DOHH2 (cell line): Measurements from ENCODE around the gene MAP3K5.

ENCODE experiments used
- H3F3A ChIP-seq: fragments of 200-600 bp; sonication (generic), shearing (Covaris generic); 2 replicates; pipeline ENCODE4 v1.6.0; 2016; ENCODE audit warnings: antibody characterized with exemption, mild to moderate bottlenecking; ENCODE audit not compliant: control insufficient read depth, insufficient read depth
- H3K27ac ChIP-seq: fragments of 200-600 bp; sonication (generic); 2 replicates; pipeline ENCODE4 v1.5.1; 2014; ENCODE audit warnings: low read depth, mild to moderate bottlenecking, low read length, moderate library complexity
- H3K27me3 ChIP-seq: fragments of 200-600 bp; sonication (generic); 2 replicates; pipeline ENCODE4 v1.6.1; 2014; ENCODE audit warnings: mild to moderate bottlenecking, low read length, mixed read lengths; ENCODE audit not compliant: control insufficient read depth
- H3K36me3 ChIP-seq: fragments of 200-600 bp; sonication (generic); 2 replicates; pipeline ENCODE4 v1.6.1; 2014; ENCODE audit warnings: mild to moderate bottlenecking, low read length, moderate library complexity, mixed read lengths; ENCODE audit not compliant: control insufficient read depth
- H3K4me1 ChIP-seq: fragments of 200-600 bp; sonication (generic); 2 replicates; pipeline ENCODE4 v1.6.1; 2014; ENCODE audit warnings: mild to moderate bottlenecking, low read length, mixed read lengths; ENCODE audit not compliant: control insufficient read depth
- H3K4me2 ChIP-seq: fragments of 200-600 bp; sonication (generic); 2 replicates; pipeline ENCODE4 v1.6.0; 2014; ENCODE audit warnings: mild to moderate bottlenecking, low read length, moderate library complexity
- H3K4me3 ChIP-seq: fragments of 200-600 bp; sonication (generic); 2 replicates; pipeline ENCODE4 v1.5.1; 2014; ENCODE audit warnings: mild to moderate bottlenecking, low read length, mixed read lengths
- H3K79me2 ChIP-seq: fragments of 200-600 bp; sonication (generic); 2 replicates; pipeline ENCODE4 v1.6.1; 2014; ENCODE audit warnings: mild to moderate bottlenecking, low read length, mixed read lengths; ENCODE audit not compliant: control insufficient read depth
- H3K9me2 ChIP-seq: fragments of 200-600 bp; sonication (generic); replicated peaks from 2 replicates; pipeline ENCODE4 v1.6.1; 2014; ENCODE audit warnings: mild to moderate bottlenecking, low read length, mixed read lengths; ENCODE audit not compliant: control insufficient read depth
- H3K9me3 ChIP-seq: fragments of 200-600 bp; sonication (generic); 2 replicates; pipeline ENCODE4 v1.6.1; 2014; ENCODE audit warnings: antibody characterized with exemption, low read length, mixed read lengths; ENCODE audit not compliant: control insufficient read depth, insufficient read depth
- H4K20me1 ChIP-seq: fragments of 200-600 bp; sonication (generic); 2 replicates; pipeline ENCODE4 v1.6.0; 2014; ENCODE audit warnings: low read depth, mild to moderate bottlenecking, antibody characterized with exemption, low read length, moderate library complexity; ENCODE audit not compliant: control insufficient read depth, insufficient read depth
- CTCF ChIP-seq: fragments of 200-600 bp; sonication (generic); IDR thresholded peaks from one replicate; pipeline ENCODE4 v1.5.1; 2014; ENCODE audit warnings: antibody characterized with exemption, mild to moderate bottlenecking, low read depth, low read length; ENCODE audit not compliant: poor library complexity, severe bottlenecking
- EZH2phosphoT487 ChIP-seq: fragments of 200-600 bp; sonication (generic); IDR thresholded peaks from 2 replicates; pipeline ENCODE4 v1.6.1; 2017; ENCODE audit warnings: borderline replicate concordance, mild to moderate bottlenecking, antibody characterized with exemption, low read length, moderate library complexity, mixed read lengths

Gene MAP3K5

GRCh38 chr6:136822376-136823127, 30.3 kb upstream of the MAP3K5 start, which contains the start of gene PEX7:
TSS of gene PEX7 (plus strand) at chr6:136822592. CDS start at chr6:136822666, 74 bp downstream.
- TF ChIP-seq EZH2phosphoT487 (no peak), CTCF (peak; percentile 41)
- no peaks in the 10 kb centered on the region for H3K9me3 ChIP-seq
- no peaks in the 10 kb centered on the region for H3K9me2 ChIP-seq
- H4K20me1 ChIP-seq, result no peaks in the 10 kb centered on the region
- peaks cover 5% of the 10 kb centered on the region for H3K36me3 ChIP-seq
- H3K27me3 ChIP-seq, result no peaks in the 10 kb centered on the region
- H3K4me1 ChIP-seq, result peaks cover 15% of the 10 kb centered on the region
- H3K79me2 ChIP-seq, result no peaks in the 10 kb centered on the region
- H3K4me3 ChIP-seq, result peak within 1 kb of the TSS; percentile 74
- no peak within 1 kb of the TSS for H3K27ac ChIP-seq
- peaks cover 3% of the 10 kb centered on the region; the same call in 1 of the 2 replicates for H3F3A ChIP-seq
- peak within 1 kb of the TSS; percentile 93 for H3K4me2 ChIP-seq

GRCh38 chr6:136822046-136822375, 29.7 kb upstream of the MAP3K5 start:
- Histone ChIP-seq H3F3A (peaks cover 3% of the 10 kb centered on the region; the same call in 1 of the 2 replicates), H3K4me1 (peaks cover 15% of the 10 kb centered on the region), H4K20me1 (no peaks in the 10 kb centered on the region), H3K4me3 (peak overlapping the region; percentile 74), H3K9me3 (no peaks in the 10 kb centered on the region), H3K79me2 (no peaks in the 10 kb centered on the region), H3K9me2 (no peaks in the 10 kb centered on the region), H3K36me3 (peaks cover 5% of the 10 kb centered on the region), H3K27me3 (no peaks in the 10 kb centered on the region), H3K27ac (no peak overlapping the region), H3K4me2 (peak overlapping the region; percentile 93)
- TF ChIP-seq CTCF (no peak), EZH2phosphoT487 (no peak)

GRCh38 chr6:136820561-136820960, 28.3 kb upstream of the MAP3K5 start:
- Histone ChIP-seq H3K4me3 (no peak overlapping the region), H3K4me1 (peaks cover 15% of the 10 kb centered on the region), H4K20me1 (no peaks in the 10 kb centered on the region), H3K27ac (no peak overlapping the region), H3K79me2 (no peaks in the 10 kb centered on the region), H3K36me3 (no peaks in the 10 kb centered on the region), H3K4me2 (no peak overlapping the region), H3K27me3 (no peaks in the 10 kb centered on the region), H3F3A (peaks cover 3% of the 10 kb centered on the region; the same call in 1 of the 2 replicates), H3K9me3 (no peaks in the 10 kb centered on the region), H3K9me2 (no peaks in the 10 kb centered on the region)
- TF ChIP-seq CTCF, result no peak
- no peak for TF ChIP-seq EZH2phosphoT487
